GM20000 (cell line): ENCODE data around the gene SLC6A12.
A peak's percentile ranks its signal among the peaks of the same experiment; 100 is the strongest.
"Not testable (repeated sequence)": the region's sequence is repeated elsewhere in the genome, so short reads cannot be mapped to it uniquely, and the experiment has no call there.

ENCODE experiments used
- DNase-seq: peaks from one replicate; pipeline ENCODE4 v3.0.0; 2012; ENCODE audit warnings: low spot score
- TF ChIP-seq, protein P1 (sequence below): IDR thresholded peaks from 2 replicates; pipeline ENCODE4 v1.5.1; 2012; ENCODE audit warnings: mild to moderate bottlenecking, control low read depth; ENCODE audit errors: extremely low read depth, missing control alignments

Gene SLC6A12

DNA sequence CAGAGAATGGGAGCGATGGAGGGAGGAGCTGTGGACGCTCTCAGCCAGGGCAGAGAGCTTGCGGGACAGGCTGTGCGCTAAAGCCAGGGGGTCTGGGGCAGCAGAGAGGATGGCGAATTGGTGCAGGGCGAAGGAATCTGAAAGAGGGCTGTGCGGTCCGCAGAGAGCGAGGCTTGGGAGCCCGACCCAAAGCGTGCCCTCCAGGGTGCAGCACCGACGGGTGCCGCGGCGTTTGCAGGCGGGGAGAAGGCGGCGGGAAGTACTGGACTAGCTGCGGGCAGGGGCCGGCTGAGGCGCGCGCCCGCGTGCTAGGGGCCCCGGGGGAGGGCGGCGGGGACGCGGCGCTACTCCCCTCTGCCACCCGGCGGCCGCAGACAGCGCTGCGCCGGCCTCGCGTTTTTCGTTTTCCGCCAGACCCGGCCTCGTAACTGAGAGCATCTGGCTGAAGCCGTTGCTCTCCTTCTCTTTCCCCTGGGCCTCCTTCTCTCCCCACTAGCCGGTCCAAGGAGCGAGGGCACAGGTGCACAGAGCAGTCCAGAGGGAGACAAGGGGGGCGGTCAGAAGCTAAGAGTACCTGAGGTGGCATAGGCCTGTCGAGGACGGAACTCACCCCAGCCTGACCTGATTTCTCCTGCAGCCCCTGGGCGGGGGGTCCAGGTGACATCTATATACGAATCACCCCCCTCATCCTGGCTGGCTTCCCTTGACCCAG is 24.9 kb downstream of the SLC6A12 start:
- TF ChIP-seq, protein P1, sequence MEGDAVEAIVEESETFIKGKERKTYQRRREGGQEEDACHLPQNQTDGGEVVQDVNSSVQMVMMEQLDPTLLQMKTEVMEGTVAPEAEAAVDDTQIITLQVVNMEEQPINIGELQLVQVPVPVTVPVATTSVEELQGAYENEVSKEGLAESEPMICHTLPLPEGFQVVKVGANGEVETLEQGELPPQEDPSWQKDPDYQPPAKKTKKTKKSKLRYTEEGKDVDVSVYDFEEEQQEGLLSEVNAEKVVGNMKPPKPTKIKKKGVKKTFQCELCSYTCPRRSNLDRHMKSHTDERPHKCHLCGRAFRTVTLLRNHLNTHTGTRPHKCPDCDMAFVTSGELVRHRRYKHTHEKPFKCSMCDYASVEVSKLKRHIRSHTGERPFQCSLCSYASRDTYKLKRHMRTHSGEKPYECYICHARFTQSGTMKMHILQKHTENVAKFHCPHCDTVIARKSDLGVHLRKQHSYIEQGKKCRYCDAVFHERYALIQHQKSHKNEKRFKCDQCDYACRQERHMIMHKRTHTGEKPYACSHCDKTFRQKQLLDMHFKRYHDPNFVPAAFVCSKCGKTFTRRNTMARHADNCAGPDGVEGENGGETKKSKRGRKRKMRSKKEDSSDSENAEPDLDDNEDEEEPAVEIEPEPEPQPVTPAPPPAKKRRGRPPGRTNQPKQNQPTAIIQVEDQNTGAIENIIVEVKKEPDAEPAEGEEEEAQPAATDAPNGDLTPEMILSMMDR: peak; percentile 68
- DNase-seq: peak; percentile 88

DNA sequence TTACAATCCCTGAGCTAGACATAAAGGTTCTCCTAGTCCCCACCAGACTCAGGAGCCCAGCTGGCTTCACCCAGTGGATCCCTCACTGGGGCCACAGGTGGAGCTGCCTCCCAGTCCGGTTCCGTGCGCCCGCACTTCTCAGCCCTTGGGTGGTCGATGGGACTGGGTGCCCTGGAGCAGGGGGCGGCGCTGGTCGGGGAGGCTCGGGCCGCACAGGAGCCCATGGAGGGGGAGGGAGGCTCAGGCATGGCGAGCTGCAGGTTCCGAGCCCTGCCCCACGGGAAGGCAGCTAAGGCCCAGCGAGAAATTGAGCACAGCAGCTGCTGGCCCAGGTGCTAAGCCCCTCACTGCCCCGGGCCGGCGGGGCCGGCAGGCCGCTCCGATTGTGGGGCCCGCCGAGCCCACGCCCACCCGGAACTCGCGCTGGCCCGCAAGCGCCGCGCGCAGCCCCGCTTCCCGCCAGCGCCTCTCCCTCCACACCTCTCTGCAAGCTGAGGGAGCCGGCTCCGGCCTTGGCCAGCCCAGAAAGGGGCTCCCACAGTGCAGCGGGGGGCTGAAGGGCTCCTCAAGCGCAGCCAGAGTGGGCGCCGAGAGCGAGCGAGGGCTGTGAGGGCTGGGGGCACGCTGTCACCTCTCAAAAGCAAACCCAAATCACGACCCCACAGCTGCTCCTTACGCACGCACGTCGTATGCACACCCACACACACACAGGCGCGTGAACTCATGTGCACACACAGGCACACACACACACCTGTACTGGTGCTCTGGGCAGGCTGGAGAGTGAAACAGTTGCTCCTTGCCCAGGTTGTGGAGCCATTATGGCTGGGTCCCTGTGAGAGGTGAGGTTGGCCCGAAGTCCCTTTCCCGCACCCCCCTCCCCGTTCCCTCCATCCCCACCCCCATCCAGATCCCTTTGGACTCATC is 25.7 kb downstream of the SLC6A12 start:
- not testable (repeated sequence) for DNase-seq

DNA sequence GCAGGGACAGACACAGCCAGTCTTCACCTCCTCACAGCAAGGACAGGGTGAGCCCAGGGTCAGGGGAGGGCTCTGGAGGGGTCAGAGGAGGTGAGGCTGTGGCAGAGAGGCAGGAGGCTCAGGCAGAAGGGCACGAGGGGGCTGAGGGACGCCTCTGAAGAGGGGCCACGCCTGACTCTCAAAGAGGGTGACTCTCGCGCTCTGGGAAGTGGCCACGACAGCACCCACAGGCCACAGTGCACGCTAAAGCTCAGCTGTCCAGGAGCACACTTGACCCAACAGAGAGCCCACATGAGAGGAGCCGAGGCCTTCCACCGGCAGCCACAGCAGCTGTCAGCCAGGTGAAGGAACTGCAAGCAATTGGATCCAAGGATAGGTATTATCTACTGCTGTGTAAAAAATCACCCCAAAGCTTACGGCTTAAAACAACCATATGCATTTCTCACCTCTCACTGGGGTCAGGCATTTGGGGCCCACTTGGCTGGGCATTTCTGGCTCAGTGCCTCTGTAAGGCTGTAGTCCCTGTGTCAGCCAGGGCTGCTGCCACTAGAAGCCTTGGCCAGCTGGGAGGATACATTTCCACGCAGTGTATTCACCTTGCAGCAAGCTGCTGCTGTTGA is 27.8 kb downstream of the SLC6A12 start:
- no peak for DNase-seq
- TF ChIP-seq, protein P1: no peak

DNA sequence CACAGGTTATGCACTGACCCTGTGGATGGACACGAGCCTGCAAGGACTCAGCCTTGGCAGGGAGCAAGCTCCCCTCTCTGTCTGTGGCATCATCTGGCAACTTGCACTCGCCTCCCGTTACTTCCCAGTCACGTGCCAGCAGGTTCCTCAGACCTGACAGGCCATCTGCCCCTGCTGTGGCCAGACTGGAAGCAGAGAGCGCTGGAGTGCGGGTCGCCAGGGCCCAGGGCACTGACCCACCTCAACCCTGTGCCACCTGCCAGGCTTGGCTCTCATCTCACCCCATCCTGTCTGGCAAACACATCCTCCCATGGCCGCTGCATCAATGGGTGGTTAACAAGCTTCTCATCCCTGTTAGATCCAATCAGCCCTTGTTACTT is 28.4 kb downstream of the SLC6A12 start:
- DNase-seq: no peak
- TF ChIP-seq, protein P1: no peak

DNA sequence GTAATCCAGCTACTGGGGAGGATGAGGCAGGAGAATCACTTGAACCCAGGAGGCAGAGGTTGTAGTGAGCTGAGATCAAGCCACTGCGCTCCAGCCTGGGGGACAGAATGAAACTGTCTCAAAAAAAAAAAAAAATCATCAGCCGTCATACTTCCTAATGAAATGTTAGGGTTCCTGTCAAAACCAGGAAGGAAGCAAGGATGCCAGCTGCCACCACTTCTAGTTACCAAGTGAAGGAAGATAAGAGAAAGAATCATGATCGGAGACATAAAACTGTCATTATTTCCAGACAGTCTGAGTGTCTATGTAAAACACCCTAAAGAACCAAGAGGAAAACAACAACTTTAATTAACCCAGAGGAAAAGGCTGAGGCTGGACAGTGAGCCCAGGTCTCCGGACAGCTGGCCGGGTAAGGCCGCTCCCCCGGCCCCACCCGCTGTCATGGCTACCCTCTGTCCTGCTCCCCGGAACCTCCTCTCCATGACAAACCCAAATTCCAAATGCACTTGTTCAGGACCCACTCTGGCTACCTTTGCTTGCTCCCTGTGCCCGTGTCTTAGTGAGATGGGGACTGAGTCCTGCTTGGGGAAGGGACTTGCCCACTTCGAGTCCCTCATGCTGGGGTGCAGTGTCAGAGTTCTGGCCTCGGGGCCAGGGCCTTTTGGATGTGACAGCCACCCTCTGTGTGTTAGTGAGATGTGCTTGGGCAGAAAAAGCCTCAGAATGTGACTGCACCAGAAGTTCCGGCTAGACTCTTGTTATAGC is 29.0 kb downstream of the SLC6A12 start:
- TF ChIP-seq, protein P1: no peak
- no peak for DNase-seq

DNA sequence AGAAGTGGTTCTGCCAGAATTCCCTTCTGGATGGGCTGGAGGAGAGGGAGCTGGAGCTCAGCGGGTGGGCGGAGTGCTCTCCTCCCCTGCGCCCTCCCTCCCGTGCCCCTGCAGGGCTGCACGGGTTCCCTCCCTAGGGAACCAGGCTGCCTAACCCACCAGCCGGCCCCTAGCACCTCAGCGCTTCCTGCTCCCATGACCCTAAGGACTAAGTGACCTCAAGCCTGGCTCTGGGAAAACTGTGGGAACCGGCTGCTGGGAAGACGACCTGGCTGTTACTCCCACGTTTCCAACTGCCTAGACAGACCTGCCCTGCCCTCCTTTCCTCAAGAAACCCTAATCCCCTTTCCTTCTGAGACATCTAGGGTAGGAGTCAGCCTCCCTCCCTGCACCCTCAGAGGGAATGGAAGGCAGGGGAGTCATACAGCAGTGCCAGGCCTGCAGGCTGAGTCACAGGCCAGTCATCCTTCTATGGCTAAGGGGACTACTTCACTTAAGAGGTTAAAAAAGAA is 31.5 kb downstream of the SLC6A12 start:
- TF ChIP-seq, protein P1: no peak
- DNase-seq: no peak

DNA sequence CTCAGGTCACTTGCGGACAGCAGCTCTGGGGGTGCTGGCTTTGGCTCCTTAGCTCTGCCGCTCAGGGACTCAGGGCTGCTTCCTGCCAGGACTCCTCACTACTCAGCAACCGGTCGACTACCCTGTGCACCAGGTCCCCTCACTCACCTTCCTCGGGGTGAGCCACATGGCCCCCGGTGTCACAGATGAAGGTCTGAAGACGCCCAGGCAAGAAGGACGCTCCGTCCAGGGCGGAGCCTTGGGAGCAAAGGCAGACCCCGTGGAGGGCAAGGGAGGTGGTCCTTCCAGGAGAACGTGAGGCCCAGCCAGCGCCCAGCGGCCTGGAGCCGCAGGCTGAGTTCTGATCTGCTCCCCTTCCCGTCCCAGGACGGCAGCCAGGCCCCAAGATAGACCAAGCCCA is 32.0 kb downstream of the SLC6A12 start:
- TF ChIP-seq, protein P1: no peak

More for the DNA sequence above, 32.0 kb downstream of the SLC6A12 start:
- DNase-seq: no peak
